Heart right ventricle (tissue), 16 donors: ENCODE data around the gene KIF1B. TPM values are rescaled to one million over a fixed set of nuclear protein-coding genes. Genes with fewer than 3 reads are reported as not detected.
"Not testable (repeated sequence)": the region's sequence is repeated elsewhere in the genome, so short reads cannot be mapped to it uniquely, and the experiment has no call there.

Experiments used
- ATAC-seq, 8 donors: fragments of 200-7000 bp; cut with Tn5 transposase; one replicate each; pipeline ENCODE4 v1.9.1; 2020; ENCODE audit warnings: mild to moderate bottlenecking in 8 of 8, moderate library complexity in 8 of 8, moderate number of reproducible peaks in 1 of 8
- DNase-seq, 2 donors: peaks; one replicate each; pipeline ENCODE4 v3.0.0-alpha.2; 2020
- H3K27ac ChIP-seq, 10 donors: fragments of 200-600 bp; sonication (generic) in 2 of 10; one replicate each; pipeline versions ENCODE4 v1.5.0 to v1.8.0; 2020 to 2022; ENCODE audit warnings: mild to moderate bottlenecking in 3 of 10
- H3K27me3 ChIP-seq, 7 donors: fragments of 200-600 bp; one replicate each; pipeline ENCODE4 v1.8.0; 2021 to 2022; ENCODE audit warnings: mild to moderate bottlenecking in 2 of 7
- H3K36me3 ChIP-seq, 9 donors: fragments of 200-600 bp; sonication (generic) in 1 of 9; one replicate each; pipeline versions ENCODE4 v1.5.0 to v1.8.0; 2020 to 2022; ENCODE audit warnings: mild to moderate bottlenecking in 2 of 9
- H3K4me1 ChIP-seq, 9 donors: fragments of 200-600 bp; sonication (generic) in 1 of 9; one replicate each; pipeline versions ENCODE4 v1.5.0 to v1.8.0; 2020 to 2022; ENCODE audit warnings: mild to moderate bottlenecking in 4 of 9
- H3K4me3 ChIP-seq, 10 donors: fragments of 200-600 bp; sonication (generic) in 2 of 10; one replicate each; pipeline versions ENCODE4 v1.5.0 to v1.8.0; 2020 to 2022; ENCODE audit warnings: mild to moderate bottlenecking in 7 of 10, moderate library complexity in 2 of 10
- H3K9me3 ChIP-seq, 11 donors: fragments of 200-600 bp in 10 of 11; sonication (generic) in 2 of 11; one replicate each; pipeline versions ENCODE4 v1.5.0 to v1.8.0; 2013 to 2022; ENCODE audit warnings: mild to moderate bottlenecking in 2 of 11, control low read depth in 1 of 11, moderate library complexity in 1 of 11
- CTCF ChIP-seq, 9 donors: fragments of 200-600 bp; sonication (generic) in 2 of 9; IDR thresholded peaks; one replicate each; pipeline versions ENCODE4 v1.5.0 to v1.8.0; 2021 to 2022; ENCODE audit warnings: antibody characterized with exemption in 9 of 9, mild to moderate bottlenecking in 5 of 9, moderate library complexity in 1 of 9
- WGBS, 2 donors: extraction: QIAGEN DNeasy Blood & Tissue Kit; methylation state at CpG; one replicate each; pipeline ENCODE4 v1.1.7; 2013; ENCODE audit warnings: inconsistent platforms in 1 of 2; 5-methylcytosine and 5-hydroxymethylcytosine counted together
- intact Hi-C, 10 donors: fragments of 100-400 bp; cut with DNase I; formaldehyde crosslinking; loops; one replicate each; pipeline versions ENCODE4 v1.11.1 to v1.14.2; 2022
- polyA plus RNA-seq, 2 donors: library from polyadenylated mRNA; stranded (reverse); fragments of 200-250 nt; gene quantifications; one replicate each; pipeline ENCODE4 v1.2.3, GENCODE V29; 2013
- total RNA-seq, 10 donors: library from RNA; stranded (reverse); fragmentation: NEBNext Ultra II Directional in 3 of 10; extraction: Animal tissue kit (Norgen Biotek cat#: 25700) in 3 of 10; gene quantifications; one replicate each; pipeline versions ENCODE4 v1.2.1 to v1.2.4, GENCODE V29; 2021 to 2023
- donor health status: Arrhythmogenic right ventricular cardiomyopathy.
- donor health status: ischemic (EF 13 %, LVEDD 7.1; RV severe dilation, severe dysfunction).
- donor health status: healthy with polysubstance abuse.
- donor health status: DM: no; HTN: yes; CAD: no.
- donor health status: DM: no; HTN: no; CAD: no.
- donor health status: ischemic (EF 25% LVEDD 6.9; RV normal size, moderate dysfunction).
- donor health status: ischemic (EF 25% LVEDD 5.7; RV mildly dilated, moderate dysfunction).
- donor health status: healthy.
- donor health status: DM: yes; HTN: yes; CAD: no.
- donor health status: Ischemic cardiomyopathy.
- donor health status: ischemic (EF 35%, LVEDD 5.7; RV mildly dilated, moderate dysfunction).
- donor health status: nonischemic (EF 11% LVEDD 7.7; RV severe dilation, severe dysfunction).
- donor health status: DM: yes; HTN: yes; CAD: no.
- donor health status: PGD.
- donor health status: ischemic (EF 29% LVEDD 5.4; RV normal size, mild dysfunction).
- donor health status: nonischemic (EF 23%, LVEDD 6.1; RV moderate dilation, normal function).

Gene KIF1B
- total and polyA plus RNA-seq, 12 donors = 21.6 to 107 (median 87.5) TPM

GRCh38 chr1:10401281-10401680 is 190.9 kb downstream of the KIF1B start:
- H3K36me3 ChIP-seq = peaks cover 0 to 52% (median 32%) of the 10 kb centered on the region in 9 donors
- intact Hi-C loops = no loop called here
- no peak for DNase-seq
- H3K4me1 ChIP-seq = peaks cover 3 to 52% (median 14%) of the 10 kb centered on the region in 9 donors
- TF ChIP-seq CTCF (IDR thresholded peaks at IDR 0.05) = no peak
- ATAC-seq = no peak
- WGBS, 2 donors = 64 to 65% methylated on average over 1 of the region's 1 CpG
- no peaks in the 10 kb centered on the region for H3K9me3 ChIP-seq
- peak overlapping the region in 1 of 10 donors; percentile 82 for H3K4me3 ChIP-seq
- H3K27me3 ChIP-seq = no peaks in the 10 kb centered on the region
- H3K27ac ChIP-seq = peak overlapping the region in 2 of 10 donors; percentile 92 to 93

GRCh38 chr1:10402729-10403274 is 192.4 kb downstream of the KIF1B start:
- ATAC-seq (no peak), DNase-seq (no peak)
- Histone ChIP-seq H3K36me3 (peaks cover 0 to 67% (median 43%) of the 10 kb centered on the region in 9 donors), H3K9me3 (no peaks in the 10 kb centered on the region), H3K27ac (peak overlapping the region in 1 of 10 donors; percentile 60), H3K4me1 (peaks cover 3 to 50% (median 13%) of the 10 kb centered on the region in 9 donors), H3K4me3 (no peak overlapping the region), H3K27me3 (no peaks in the 10 kb centered on the region)
- 97% methylated on average over 9 of the region's 9 CpGs for WGBS, 2 donors
- intact Hi-C loops = no loop called here
- TF ChIP-seq CTCF (IDR thresholded peaks at IDR 0.05) = no peak

GRCh38 chr1:10407201-10407600 is 196.8 kb downstream of the KIF1B start:
- Histone ChIP-seq H3K4me3 (no peak overlapping the region), H3K36me3 (peaks cover 5 to 100% (median 76%) of the 10 kb centered on the region in 9 donors), H3K27ac (no peak overlapping the region), H3K27me3 (no peaks in the 10 kb centered on the region), H3K4me1 (peaks cover 0 to 21% (median 0%) of the 10 kb centered on the region in 9 donors), H3K9me3 (no peaks in the 10 kb centered on the region)
- 98 to 99% methylated on average over 2 of the region's 2 CpGs for WGBS, 2 donors
- intact Hi-C loops = no loop called here
- TF ChIP-seq CTCF (IDR thresholded peaks at IDR 0.05) = no peak
- no peak for ATAC-seq
- no peak for DNase-seq

GRCh38 chr1:10415211-10415930 is 205.0 kb downstream of the KIF1B start:
- DNase-seq = no peak
- peak overlapping the region in 4 of 10 donors; percentile 6 to 85 (median 20) for H3K27ac ChIP-seq
- TF ChIP-seq CTCF (IDR thresholded peaks at IDR 0.05) = no peak

GRCh38 chr1:10415967-10416366 is 205.6 kb downstream of the KIF1B start:
- not testable (repeated sequence) for H3K27me3 ChIP-seq, H3K9me3 ChIP-seq, H3K4me3 ChIP-seq, ATAC-seq, DNase-seq
- whole genome bisulfite sequencing, 2 donors = 96 to 97% methylated on average over 1 of the region's 1 CpG
- intact Hi-C loops = loop anchor here in 1 of 10 donors (5.0 kb wide), 1 partner anchor 34 kb away; no protein-coding TSS in a partner anchor
- peaks cover 6 to 100% (median 72%) of the 10 kb centered on the region in 9 donors for H3K36me3 ChIP-seq
- peak overlapping the region in 3 of 10 donors; percentile 0 to 85 (median 24) for H3K27ac ChIP-seq
- H3K4me1 ChIP-seq = peaks cover 0 to 30% (median 0%) of the 10 kb centered on the region in 9 donors

More at GRCh38 chr1:10415211-10415930, 205.0 kb downstream of the KIF1B start:
- Histone ChIP-seq H3K36me3 (peaks cover 6 to 100% (median 71%) of the 10 kb centered on the region in 9 donors), H3K4me3 (peak overlapping the region in 1 of 10 donors; percentile 16), H3K27me3 (no peaks in the 10 kb centered on the region), H3K9me3 (no peaks in the 10 kb centered on the region), H3K4me1 (peaks cover 0 to 30% (median 0%) of the 10 kb centered on the region in 9 donors)
- ATAC-seq = peak; percentile 38 to 87 (median 62)
- intact Hi-C loops = loop anchor here in 1 of 10 donors (5.0 kb wide), 1 partner anchor 33 kb away; no protein-coding TSS in a partner anchor
- 87 to 88% methylated on average over 6 of the region's 6 CpGs for WGBS, 2 donors

- Histone ChIP-seq H3K4me1 (peaks cover 0 to 28% (median 0%) of the 10 kb centered on the region in 9 donors), H3K36me3 (peaks cover 0 to 81% (median 47%) of the 10 kb centered on the region in 9 donors)
- not testable (repeated sequence) for H3K27me3 ChIP-seq, DNase-seq, ATAC-seq, H3K9me3 ChIP-seq, H3K27ac ChIP-seq, H3K4me3 ChIP-seq
- 94 to 95% methylated on average over 8 of the region's 8 CpGs for WGBS, 2 donors
- intact Hi-C loops = loop anchor here in 1 of 10 donors (5.0 kb wide), 1 partner anchor 36 kb away; no protein-coding TSS in a partner anchor
These were observed 208.4 kb downstream of the KIF1B start for GRCh38 chr1:10418741-10419140.
